Liver (tissue), 9 donors: ENCODE measurements around the gene NOL4L. TPM values are rescaled to one million over a fixed set of nuclear protein-coding genes. Genes with fewer than 3 reads are reported as not detected.
"Not testable (repeated sequence)": the region's sequence is repeated elsewhere in the genome, so short reads cannot be mapped to it uniquely, and the experiment has no call there.

Experiments used
- DNase-seq: peaks from one replicate; pipeline ENCODE4 v3.0.0-alpha.2; 2017; ENCODE audit warnings: low spot score
- H3K27ac ChIP-seq, 2 donors: one replicate each; pipeline ENCODE4 v1.7.0; 2013; ENCODE audit warnings: inconsistent platforms in 2 of 2, low read length in 2 of 2, control low read depth in 1 of 2, low read depth in 1 of 2, mild to moderate bottlenecking in 1 of 2
- H3K27me3 ChIP-seq, 4 donors: one replicate each; pipeline versions ENCODE4 v1.6.1 to v1.7.0; 2013; ENCODE audit warnings: low read length in 3 of 4, inconsistent platforms in 1 of 4, mild to moderate bottlenecking in 1 of 4, moderate library complexity in 1 of 4; ENCODE audit not compliant: control insufficient read depth in 4 of 4, insufficient read depth in 4 of 4
- H3K36me3 ChIP-seq, 4 donors: one replicate each; pipeline versions ENCODE4 v1.6.1 to v1.7.0; 2013; ENCODE audit warnings: low read length in 3 of 4, mild to moderate bottlenecking in 3 of 4, low read depth in 1 of 4, moderate library complexity in 1 of 4; ENCODE audit not compliant: control insufficient read depth in 4 of 4, insufficient read depth in 3 of 4
- H3K4me1 ChIP-seq, 4 donors: one replicate each; pipeline versions ENCODE4 v1.6.1 to v1.7.0; 2013; ENCODE audit warnings: low read length in 3 of 4, mild to moderate bottlenecking in 3 of 4, moderate library complexity in 1 of 4; ENCODE audit not compliant: control insufficient read depth in 4 of 4, insufficient read depth in 4 of 4
- H3K4me3 ChIP-seq, 3 donors: one replicate each; pipeline versions ENCODE4 v1.6.1 to v1.7.0; 2013; ENCODE audit warnings: low read length in 3 of 3, control low read depth in 1 of 3, low read depth in 1 of 3, mild to moderate bottlenecking in 1 of 3
- H3K9ac ChIP-seq, 2 donors: one replicate each; pipeline ENCODE4 v1.7.0; 2013; ENCODE audit warnings: low read length in 2 of 2, mild to moderate bottlenecking in 2 of 2, moderate library complexity in 2 of 2, control low read depth in 1 of 2, low read depth in 1 of 2
- H3K9me3 ChIP-seq, 4 donors: one replicate each; pipeline versions ENCODE4 v1.6.1 to v1.7.0; 2013; ENCODE audit warnings: low read length in 3 of 4; ENCODE audit not compliant: control insufficient read depth in 4 of 4
- CTCF ChIP-seq: fragments of 150-350 bp; IDR thresholded peaks from 2 replicates; pipeline ENCODE4 v1.5.1; 2017; ENCODE audit warnings: improper control_type of control experiment, low read depth, low read length; ENCODE audit not compliant: missing input control
- EGR1 ChIP-seq, 2 donors: IDR thresholded peaks; 2 replicates each; pipeline ENCODE4 v1.6.1; 2016 to 2018; ENCODE audit warnings: antibody characterized with exemption in 2 of 2, low read depth in 2 of 2
- FOXA1 ChIP-seq: IDR thresholded peaks from 2 replicates; pipeline ENCODE4 v1.6.1; 2016; ENCODE audit warnings: antibody characterized with exemption
- FOXA2 ChIP-seq: IDR thresholded peaks from 2 replicates; pipeline ENCODE4 v1.6.1; 2016; ENCODE audit warnings: antibody characterized with exemption
- HNF4G ChIP-seq: IDR thresholded peaks from 2 replicates; pipeline ENCODE4 v1.6.1; 2016; ENCODE audit warnings: antibody characterized with exemption
- RAD21 ChIP-seq, 2 donors: IDR thresholded peaks; 2 replicates each; pipeline ENCODE4 v1.6.1; 2016; ENCODE audit warnings: antibody characterized with exemption in 2 of 2, mild to moderate bottlenecking in 2 of 2
- RXRA ChIP-seq, 2 donors: IDR thresholded peaks; 2 replicates each; pipeline ENCODE4 v1.6.1; 2017 to 2018; ENCODE audit warnings: antibody characterized with exemption in 2 of 2, mild to moderate bottlenecking in 1 of 2
- SP1 ChIP-seq: IDR thresholded peaks from 2 replicates; pipeline ENCODE4 v1.6.1; 2018; ENCODE audit warnings: antibody characterized with exemption, mild to moderate bottlenecking
- TAF1 ChIP-seq: conservative IDR thresholded peaks from 2 replicates; pipeline ENCODE4 v1.6.1; 2016; ENCODE audit warnings: antibody characterized with exemption, mild to moderate bottlenecking
- WGBS: extraction: QIAGEN DNeasy Blood & Tissue Kit; methylation state at CpG from one replicate; pipeline ENCODE4 v1.1.7; 2013; 5-methylcytosine and 5-hydroxymethylcytosine counted together
- polyA plus RNA-seq, 2 donors: library from polyadenylated mRNA; stranded (reverse) in 1 of 2; unstranded in 1 of 2; fragments of 200-250 nt in 1 of 2; fragments of >200 nt in 1 of 2; fragmentation: Nextera tagmentation in 1 of 2; extraction: Ambion mirVana in 1 of 2; gene quantifications; one replicate each; pipeline versions ENCODE4 v1.2.1 to v1.2.3, GENCODE V29; 2013 to 2015
- total RNA-seq, 2 donors: library from RNA; depleted of rRNA; stranded (reverse); fragments of >200 nt; gene quantifications; one replicate each; pipeline ENCODE4 v1.2.3, GENCODE V29; 2014
- TF ChIP-seq, protein P1 (sequence below): IDR thresholded peaks from 2 replicates; pipeline ENCODE4 v1.6.1; 2016; ENCODE audit warnings: antibody characterized with exemption
- TF ChIP-seq, protein P2 (sequence below): IDR thresholded peaks from 2 replicates; pipeline ENCODE4 v1.6.1; 2016; ENCODE audit warnings: antibody characterized with exemption, mild to moderate bottlenecking
- donor health status: healthy.
- donor health status: healthy.
- donor health status: healthy.
- donor health status: healthy.
- donor health status: healthy.

Gene NOL4L
- total and polyA plus RNA-seq, 4 donors, result 2.2 to 6.8 (median 4.3) TPM

DNA sequence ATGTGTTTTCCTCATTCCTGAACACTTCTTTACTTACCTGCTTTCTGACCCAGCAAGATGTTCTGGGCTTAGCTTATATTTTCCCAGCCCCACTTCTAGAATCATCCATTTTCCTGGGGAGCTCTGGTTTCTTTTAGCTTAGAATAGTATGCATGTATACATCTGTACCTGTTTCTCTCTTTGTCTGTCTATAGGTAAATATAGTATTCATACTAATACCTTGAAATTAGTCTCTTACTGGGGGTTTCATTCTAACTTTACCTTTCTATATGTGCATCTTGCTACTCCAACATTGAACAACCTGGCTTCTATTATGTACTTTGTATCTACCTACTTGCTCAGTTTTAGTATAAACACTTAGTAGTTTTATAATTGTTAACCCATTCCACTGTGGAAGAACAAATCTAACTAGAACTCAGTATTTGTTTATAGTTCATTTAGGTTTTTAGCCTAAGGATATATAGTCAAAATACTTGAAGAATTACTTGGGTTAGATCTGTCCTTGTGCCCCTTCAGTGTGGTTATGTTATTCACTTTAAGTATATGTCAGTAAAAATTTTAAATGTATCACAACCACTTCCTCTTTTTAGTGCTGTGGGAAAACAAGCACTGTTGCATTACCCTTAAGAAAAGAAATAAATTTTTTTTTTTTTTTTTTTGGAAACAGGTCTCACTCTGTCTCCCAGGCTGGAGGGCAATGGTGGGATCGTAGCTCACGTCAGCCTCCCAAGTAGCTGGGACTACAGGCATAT, 173.0 kb downstream of the NOL4L start:
- H3K36me3 ChIP-seq, result peaks cover 0 to 6% (median 3%) of the 10 kb centered on the region in 4 donors
- no peak overlapping the region for H3K4me3 ChIP-seq
- TF ChIP-seq HNF4G (no peak), FOXA1 (no peak), RAD21 (IDR thresholded peaks at IDR 0.05) (no peak), EGR1 (IDR thresholded peaks at IDR 0.05; ENCODE audit: low read depth in 2 of 2) (no peak), FOXA2 (no peak), RXRA (IDR thresholded peaks at IDR 0.05) (no peak)
- no peaks in the 10 kb centered on the region for H3K9me3 ChIP-seq
- H3K27ac ChIP-seq, result no peak overlapping the region
- H3K4me1 ChIP-seq, result peaks cover 0 to 4% (median under 1%) of the 10 kb centered on the region in 4 donors
- WGBS, result 100% methylated on average over 2 of the region's 2 CpGs
- DNase-seq, result no peak
- H3K9ac ChIP-seq, result no peak overlapping the region
- no peaks in the 10 kb centered on the region for H3K27me3 ChIP-seq

DNA sequence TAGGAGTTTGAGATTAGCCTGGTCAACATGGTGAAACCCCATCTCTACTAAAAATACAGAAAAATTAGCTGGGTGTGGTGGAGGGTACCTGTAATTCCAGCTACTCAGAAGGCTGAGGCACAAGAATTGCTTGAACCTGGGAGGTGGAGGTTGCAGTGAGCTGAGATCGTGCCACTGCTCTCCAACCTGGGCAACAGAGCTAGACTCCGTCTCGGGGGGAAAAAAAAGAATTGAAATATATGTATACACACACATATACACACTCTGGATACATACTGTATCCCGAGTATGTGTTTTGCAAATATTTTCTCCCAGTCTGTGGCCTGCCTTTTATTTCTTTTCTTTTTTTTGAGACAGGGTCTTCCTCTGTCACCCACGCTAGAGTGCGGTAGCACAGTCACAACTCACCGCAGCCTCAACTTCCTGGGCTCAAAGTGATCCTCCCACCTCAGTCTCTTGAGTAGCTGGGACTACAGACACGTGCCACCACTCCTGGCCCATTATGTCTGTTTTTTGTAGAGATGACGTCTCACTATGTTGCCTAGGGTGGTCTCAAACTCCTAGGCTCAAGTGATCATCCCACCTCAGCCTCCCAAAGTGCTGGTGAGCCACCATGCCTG, 177.9 kb downstream of the NOL4L start:
- H3K27ac ChIP-seq, H3K36me3 ChIP-seq, H3K9ac ChIP-seq, H3K9me3 ChIP-seq, H3K27me3 ChIP-seq, H3K4me1 ChIP-seq, DNase-seq, H3K4me3 ChIP-seq: not testable (repeated sequence)
- 90% methylated on average over 9 of the region's 9 CpGs for WGBS

- Histone ChIP-seq H3K4me3 (no peak overlapping the region), H3K9ac (no peak overlapping the region), H3K36me3 (peaks cover 3 to 7% (median 4%) of the 10 kb centered on the region in 4 donors), H3K4me1 (peaks cover 0 to 2% (median 0%) of the 10 kb centered on the region in 4 donors), H3K27ac (no peak overlapping the region), H3K9me3 (no peaks in the 10 kb centered on the region), H3K27me3 (no peaks in the 10 kb centered on the region)
- no peak for DNase-seq
- TF ChIP-seq RXRA (IDR thresholded peaks at IDR 0.05) (no peak), FOXA2 (no peak), CTCF (no peak), SP1 (no peak), TAF1 (no peak)
- TF ChIP-seq, protein P1, sequence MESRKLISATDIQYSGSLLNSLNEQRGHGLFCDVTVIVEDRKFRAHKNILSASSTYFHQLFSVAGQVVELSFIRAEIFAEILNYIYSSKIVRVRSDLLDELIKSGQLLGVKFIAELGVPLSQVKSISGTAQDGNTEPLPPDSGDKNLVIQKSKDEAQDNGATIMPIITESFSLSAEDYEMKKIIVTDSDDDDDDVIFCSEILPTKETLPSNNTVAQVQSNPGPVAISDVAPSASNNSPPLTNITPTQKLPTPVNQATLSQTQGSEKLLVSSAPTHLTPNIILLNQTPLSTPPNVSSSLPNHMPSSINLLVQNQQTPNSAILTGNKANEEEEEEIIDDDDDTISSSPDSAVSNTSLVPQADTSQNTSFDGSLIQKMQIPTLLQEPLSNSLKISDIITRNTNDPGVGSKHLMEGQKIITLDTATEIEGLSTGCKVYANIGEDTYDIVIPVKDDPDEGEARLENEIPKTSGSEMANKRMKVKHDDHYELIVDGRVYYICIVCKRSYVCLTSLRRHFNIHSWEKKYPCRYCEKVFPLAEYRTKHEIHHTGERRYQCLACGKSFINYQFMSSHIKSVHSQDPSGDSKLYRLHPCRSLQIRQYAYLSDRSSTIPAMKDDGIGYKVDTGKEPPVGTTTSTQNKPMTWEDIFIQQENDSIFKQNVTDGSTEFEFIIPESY, result no peak
- TF ChIP-seq, protein P2, sequence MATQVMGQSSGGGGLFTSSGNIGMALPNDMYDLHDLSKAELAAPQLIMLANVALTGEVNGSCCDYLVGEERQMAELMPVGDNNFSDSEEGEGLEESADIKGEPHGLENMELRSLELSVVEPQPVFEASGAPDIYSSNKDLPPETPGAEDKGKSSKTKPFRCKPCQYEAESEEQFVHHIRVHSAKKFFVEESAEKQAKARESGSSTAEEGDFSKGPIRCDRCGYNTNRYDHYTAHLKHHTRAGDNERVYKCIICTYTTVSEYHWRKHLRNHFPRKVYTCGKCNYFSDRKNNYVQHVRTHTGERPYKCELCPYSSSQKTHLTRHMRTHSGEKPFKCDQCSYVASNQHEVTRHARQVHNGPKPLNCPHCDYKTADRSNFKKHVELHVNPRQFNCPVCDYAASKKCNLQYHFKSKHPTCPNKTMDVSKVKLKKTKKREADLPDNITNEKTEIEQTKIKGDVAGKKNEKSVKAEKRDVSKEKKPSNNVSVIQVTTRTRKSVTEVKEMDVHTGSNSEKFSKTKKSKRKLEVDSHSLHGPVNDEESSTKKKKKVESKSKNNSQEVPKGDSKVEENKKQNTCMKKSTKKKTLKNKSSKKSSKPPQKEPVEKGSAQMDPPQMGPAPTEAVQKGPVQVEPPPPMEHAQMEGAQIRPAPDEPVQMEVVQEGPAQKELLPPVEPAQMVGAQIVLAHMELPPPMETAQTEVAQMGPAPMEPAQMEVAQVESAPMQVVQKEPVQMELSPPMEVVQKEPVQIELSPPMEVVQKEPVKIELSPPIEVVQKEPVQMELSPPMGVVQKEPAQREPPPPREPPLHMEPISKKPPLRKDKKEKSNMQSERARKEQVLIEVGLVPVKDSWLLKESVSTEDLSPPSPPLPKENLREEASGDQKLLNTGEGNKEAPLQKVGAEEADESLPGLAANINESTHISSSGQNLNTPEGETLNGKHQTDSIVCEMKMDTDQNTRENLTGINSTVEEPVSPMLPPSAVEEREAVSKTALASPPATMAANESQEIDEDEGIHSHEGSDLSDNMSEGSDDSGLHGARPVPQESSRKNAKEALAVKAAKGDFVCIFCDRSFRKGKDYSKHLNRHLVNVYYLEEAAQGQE, result no peak
- 97% methylated on average over 4 of the region's 4 CpGs for WGBS
These were observed 178.4 kb downstream of the NOL4L start for GRCh38 chr20:32406701-32407100.
